Effector memory CD8-positive, alpha-beta T cell (primary cell): ENCODE results near the gene PITHD1.
"Not testable (repeated sequence)": the region's sequence is repeated elsewhere in the genome, so short reads cannot be mapped to it uniquely, and the experiment has no call there.

Source experiments
- ATAC-seq: fragments of 150-1000 bp; cut with Tn5 transposase; replicated peaks from 2 replicates; pipeline ENCODE4 v1.10.0; 2021; ENCODE audit warnings: mild to moderate bottlenecking, moderate library complexity
- DNase-seq, 3 experiments: peaks; one replicate each; pipeline ENCODE4 v3.0.0; 2021
- H3K27ac Mint-ChIP-seq, 2 donors: one replicate each; pipeline ENCODE4 v1.8.0; 2022; ENCODE audit warnings: mild to moderate bottlenecking in 2 of 2, mixed read lengths in 2 of 2, moderate library complexity in 2 of 2
- H3K27me3 Mint-ChIP-seq, 2 donors: one replicate each; pipeline ENCODE4 v1.8.0; 2022; ENCODE audit warnings: mixed read lengths in 2 of 2
- H3K36me3 Mint-ChIP-seq: one replicate; pipeline ENCODE4 v1.8.0; 2022; ENCODE audit warnings: mild to moderate bottlenecking, moderate library complexity, mixed read lengths; ENCODE audit not compliant: insufficient read depth
- H3K4me1 Mint-ChIP-seq, 2 donors: one replicate each; pipeline ENCODE4 v1.8.0; 2022; ENCODE audit warnings: low read depth in 2 of 2, mixed read lengths in 2 of 2
- H3K4me3 Mint-ChIP-seq, 2 donors: one replicate each; pipeline ENCODE4 v1.8.0; 2022; ENCODE audit warnings: mild to moderate bottlenecking in 2 of 2, mixed read lengths in 2 of 2, moderate library complexity in 2 of 2
- H3K9me3 Mint-ChIP-seq, 2 donors: one replicate each; pipeline ENCODE4 v1.8.0; 2022; ENCODE audit warnings: mixed read lengths in 2 of 2

The PITHD1 gene

GRCh38 chr1:23752909-23753308, 25.3 kb upstream of the PITHD1 start:
- H3K36me3 Mint-ChIP-seq, result peaks cover 84% of the 10 kb centered on the region
- H3K4me1 Mint-ChIP-seq, result peaks cover 0 to 10% of the 10 kb centered on the region in 2 donors

GRCh38 chr1:23756676-23757075, 21.5 kb upstream of the PITHD1 start:
- Mint-ChIP-seq H3K9me3 (no peaks in the 10 kb centered on the region), H3K27ac (no peak overlapping the region), H3K4me3 (no peak overlapping the region), H3K4me1 (peaks cover 0 to 3% of the 10 kb centered on the region in 2 donors), H3K27me3 (no peaks in the 10 kb centered on the region), H3K36me3 (peaks cover 89% of the 10 kb centered on the region)
- ATAC-seq (no peak), DNase-seq (no peak)

More at GRCh38 chr1:23752909-23753308, 25.3 kb upstream of the PITHD1 start:
- Mint-ChIP-seq H3K4me3 (no peak overlapping the region), H3K9me3 (no peaks in the 10 kb centered on the region), H3K27ac (no peak overlapping the region), H3K27me3 (no peaks in the 10 kb centered on the region)
- DNase-seq, result no peak
- no peak for ATAC-seq

GRCh38 chr1:23757812-23758211, 20.4 kb upstream of the PITHD1 start:
- Mint-ChIP-seq H3K36me3 (peaks cover 86% of the 10 kb centered on the region), H3K4me1 (peaks cover 0 to 3% of the 10 kb centered on the region in 2 donors), H3K27ac (no peak overlapping the region), H3K4me3 (no peak overlapping the region), H3K27me3 (no peaks in the 10 kb centered on the region), H3K9me3 (no peaks in the 10 kb centered on the region)
- no peak for DNase-seq
- no peak for ATAC-seq

- peaks cover 0 to 3% of the 10 kb centered on the region in 2 donors for H3K4me1 Mint-ChIP-seq
- no peaks in the 10 kb centered on the region for H3K27me3 Mint-ChIP-seq
- DNase-seq (no peak), ATAC-seq (no peak)
- H3K4me3 Mint-ChIP-seq, result no peak overlapping the region
- H3K9me3 Mint-ChIP-seq, result no peaks in the 10 kb centered on the region
- H3K27ac Mint-ChIP-seq, result no peak overlapping the region
- peaks cover 77% of the 10 kb centered on the region for H3K36me3 Mint-ChIP-seq
These were observed 18.9 kb upstream of the PITHD1 start for GRCh38 chr1:23759277-23759676.

- Mint-ChIP-seq H3K4me1 (peaks cover 0 to 3% of the 10 kb centered on the region in 2 donors), H3K27me3 (no peaks in the 10 kb centered on the region), H3K36me3 (peaks cover 47% of the 10 kb centered on the region), H3K9me3 (no peaks in the 10 kb centered on the region), H3K4me3 (no peak overlapping the region), H3K27ac (peak overlapping the region in 1 of 2 donors; percentile 28)
- no peak for DNase-seq
- ATAC-seq, result no peak
These were observed 15.1 kb upstream of the PITHD1 start for GRCh38 chr1:23763041-23763577.

GRCh38 chr1:23768733-23769132, 9.5 kb upstream of the PITHD1 start:
- Mint-ChIP-seq H3K27me3 (no peaks in the 10 kb centered on the region), H3K36me3 (peaks cover 23% of the 10 kb centered on the region), H3K27ac (no peak overlapping the region), H3K4me3 (no peak overlapping the region), H3K9me3 (no peaks in the 10 kb centered on the region), H3K4me1 (peaks cover 0 to 3% of the 10 kb centered on the region in 2 donors)
- DNase-seq (no peak), ATAC-seq (no peak)

- no peak overlapping the region for H3K27ac Mint-ChIP-seq
- H3K4me1 Mint-ChIP-seq, result peaks cover 0 to 8% of the 10 kb centered on the region in 2 donors
- DNase-seq (peak; percentile 84 to 88 (median 85)), ATAC-seq (peak; percentile 99)
- no peaks in the 10 kb centered on the region for H3K27me3 Mint-ChIP-seq
- no peaks in the 10 kb centered on the region for H3K9me3 Mint-ChIP-seq
- H3K4me3 Mint-ChIP-seq, result no peak overlapping the region
- peaks cover 11% of the 10 kb centered on the region for H3K36me3 Mint-ChIP-seq
These were observed 6.0 kb upstream of the PITHD1 start for GRCh38 chr1:23772049-23772853.

- DNase-seq, result no peak
- peaks cover 11% of the 10 kb centered on the region for H3K36me3 Mint-ChIP-seq
- H3K4me3 Mint-ChIP-seq, result no peak overlapping the region
- H3K9me3 Mint-ChIP-seq, result no peaks in the 10 kb centered on the region
- ATAC-seq, result no peak
- H3K4me1 Mint-ChIP-seq, result peaks cover 0 to 12% of the 10 kb centered on the region in 2 donors
- no peaks in the 10 kb centered on the region for H3K27me3 Mint-ChIP-seq
- no peak overlapping the region for H3K27ac Mint-ChIP-seq
These were observed 5.4 kb upstream of the PITHD1 start for GRCh38 chr1:23772854-23773242.

- Mint-ChIP-seq H3K4me3 (no peak overlapping the region), H3K36me3 (peaks cover 10% of the 10 kb centered on the region), H3K9me3 (no peaks in the 10 kb centered on the region), H3K27ac (no peak overlapping the region), H3K4me1 (peaks cover 3 to 18% of the 10 kb centered on the region in 2 donors), H3K27me3 (no peaks in the 10 kb centered on the region)
- ATAC-seq, result no peak
- no peak for DNase-seq
These were observed 3.9 kb upstream of the PITHD1 start for GRCh38 chr1:23774174-23774880.

GRCh38 chr1:23776217-23776616, 2.0 kb upstream of the PITHD1 start:
- no peaks in the 10 kb centered on the region for H3K9me3 Mint-ChIP-seq
- peak overlapping the region in 1 of 2 donors; percentile 15 for H3K27ac Mint-ChIP-seq
- no peak for ATAC-seq
- peak overlapping the region in 1 of 2 donors; percentile 21 for H3K4me3 Mint-ChIP-seq
- no peak for DNase-seq
- peaks cover 16% of the 10 kb centered on the region for H3K36me3 Mint-ChIP-seq
- H3K27me3 Mint-ChIP-seq, result no peaks in the 10 kb centered on the region
- H3K4me1 Mint-ChIP-seq, result peaks cover 11 to 28% of the 10 kb centered on the region in 2 donors

GRCh38 chr1:23779826-23780371, 1.7 kb downstream of the PITHD1 start:
- H3K4me3 Mint-ChIP-seq, result peak overlapping the region; percentile 84 to 86
- H3K9me3 Mint-ChIP-seq, result no peaks in the 10 kb centered on the region
- H3K27ac Mint-ChIP-seq, result peak overlapping the region in 1 of 2 donors; percentile 94
- ATAC-seq (no peak), DNase-seq (no peak)
- H3K27me3 Mint-ChIP-seq, result no peaks in the 10 kb centered on the region
- peaks cover 14 to 31% of the 10 kb centered on the region in 2 donors for H3K4me1 Mint-ChIP-seq
- peaks cover 49% of the 10 kb centered on the region for H3K36me3 Mint-ChIP-seq

GRCh38 chr1:23783141-23783540, 4.9 kb downstream of the PITHD1 start:
- not testable (repeated sequence) for ATAC-seq
- Mint-ChIP-seq H3K36me3 (peaks cover 79% of the 10 kb centered on the region), H3K4me1 (peaks cover 14 to 22% of the 10 kb centered on the region in 2 donors)

GRCh38 chr1:23784846-23785245, 6.6 kb downstream of the PITHD1 start:
- Mint-ChIP-seq H3K4me1 (peaks cover 9 to 13% of the 10 kb centered on the region in 2 donors), H3K4me3 (no peak overlapping the region), H3K36me3 (peaks cover 82% of the 10 kb centered on the region), H3K9me3 (no peaks in the 10 kb centered on the region), H3K27ac (no peak overlapping the region), H3K27me3 (no peaks in the 10 kb centered on the region)
- DNase-seq (no peak), ATAC-seq (no peak)

More at GRCh38 chr1:23783141-23783540, 4.9 kb downstream of the PITHD1 start:
- H3K9me3 Mint-ChIP-seq, H3K27me3 Mint-ChIP-seq, H3K27ac Mint-ChIP-seq, DNase-seq, H3K4me3 Mint-ChIP-seq: not testable (repeated sequence)
